Measurements from ENCODE around the gene SF3B5.
A peak's percentile ranks its signal among the peaks of the same experiment; 100 is the strongest.

SF3B5 gene

DNA sequence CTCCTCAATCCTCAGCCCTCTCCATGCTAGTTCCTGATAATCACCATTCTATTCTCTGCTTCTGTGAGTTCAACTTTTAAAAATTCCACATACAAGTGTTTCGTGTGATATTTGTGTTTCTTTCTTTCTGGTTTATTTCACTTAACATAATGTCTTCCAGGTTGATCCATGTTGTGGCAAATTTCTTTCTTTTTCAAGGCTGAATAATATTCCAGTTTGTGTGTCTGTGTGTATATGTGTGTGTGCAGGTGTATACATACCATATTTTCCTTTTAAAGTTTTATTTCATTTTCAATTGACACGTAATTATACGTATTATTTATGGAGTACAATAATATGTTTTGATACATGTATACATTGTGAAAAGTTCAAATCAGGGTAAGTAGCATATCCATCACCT lies 19.8 kb upstream of the SF3B5 start:
- TF ChIP-seq, protein P1, sequence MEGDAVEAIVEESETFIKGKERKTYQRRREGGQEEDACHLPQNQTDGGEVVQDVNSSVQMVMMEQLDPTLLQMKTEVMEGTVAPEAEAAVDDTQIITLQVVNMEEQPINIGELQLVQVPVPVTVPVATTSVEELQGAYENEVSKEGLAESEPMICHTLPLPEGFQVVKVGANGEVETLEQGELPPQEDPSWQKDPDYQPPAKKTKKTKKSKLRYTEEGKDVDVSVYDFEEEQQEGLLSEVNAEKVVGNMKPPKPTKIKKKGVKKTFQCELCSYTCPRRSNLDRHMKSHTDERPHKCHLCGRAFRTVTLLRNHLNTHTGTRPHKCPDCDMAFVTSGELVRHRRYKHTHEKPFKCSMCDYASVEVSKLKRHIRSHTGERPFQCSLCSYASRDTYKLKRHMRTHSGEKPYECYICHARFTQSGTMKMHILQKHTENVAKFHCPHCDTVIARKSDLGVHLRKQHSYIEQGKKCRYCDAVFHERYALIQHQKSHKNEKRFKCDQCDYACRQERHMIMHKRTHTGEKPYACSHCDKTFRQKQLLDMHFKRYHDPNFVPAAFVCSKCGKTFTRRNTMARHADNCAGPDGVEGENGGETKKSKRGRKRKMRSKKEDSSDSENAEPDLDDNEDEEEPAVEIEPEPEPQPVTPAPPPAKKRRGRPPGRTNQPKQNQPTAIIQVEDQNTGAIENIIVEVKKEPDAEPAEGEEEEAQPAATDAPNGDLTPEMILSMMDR (conservative IDR thresholded peaks at IDR 0.05; ENCODE audit: low read depth) = no peak
- DNase-seq (ENCODE audit: low spot score) = no peak
- CTCF ChIA-PET = interaction anchor here (1.0 to 1.1 kb wide), 2 partner anchors 104 to 367 kb away, joined by 3 read pairs; no protein-coding TSS in a partner anchor
- no peak overlapping the region for H3K27ac ChIP-seq
- POLR2A ChIA-PET (ENCODE audit: low non-redundant PET) = no interaction called here

DNA sequence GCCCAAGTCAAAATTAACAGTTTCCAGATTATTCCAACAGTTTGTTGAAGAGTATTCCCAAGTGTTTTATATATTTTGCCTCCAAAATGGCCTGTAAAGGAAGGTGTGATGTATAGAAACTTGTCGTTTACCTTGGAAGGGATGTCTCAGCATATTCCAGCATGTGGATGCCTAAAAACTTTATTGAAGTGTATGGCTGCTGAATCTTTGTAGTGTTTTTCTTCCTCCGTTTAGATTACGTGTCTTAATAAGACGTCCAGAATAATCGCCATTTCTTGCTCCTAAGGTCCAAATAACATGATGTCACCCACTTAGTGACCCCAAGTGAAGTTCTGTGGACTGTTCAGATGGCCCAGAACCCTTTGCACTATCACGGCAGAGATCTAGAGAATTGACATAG lies 18.0 kb upstream of the SF3B5 start:
- ChIA-PET POLR2A (ENCODE audit: low non-redundant PET) (no interaction called here), CTCF (no interaction called here)
- no peak overlapping the region for H3K27ac ChIP-seq
- no peak for DNase-seq (ENCODE audit: low spot score)
- TF ChIP-seq, protein P1 (conservative IDR thresholded peaks at IDR 0.05; ENCODE audit: low read depth) = no peak

DNA sequence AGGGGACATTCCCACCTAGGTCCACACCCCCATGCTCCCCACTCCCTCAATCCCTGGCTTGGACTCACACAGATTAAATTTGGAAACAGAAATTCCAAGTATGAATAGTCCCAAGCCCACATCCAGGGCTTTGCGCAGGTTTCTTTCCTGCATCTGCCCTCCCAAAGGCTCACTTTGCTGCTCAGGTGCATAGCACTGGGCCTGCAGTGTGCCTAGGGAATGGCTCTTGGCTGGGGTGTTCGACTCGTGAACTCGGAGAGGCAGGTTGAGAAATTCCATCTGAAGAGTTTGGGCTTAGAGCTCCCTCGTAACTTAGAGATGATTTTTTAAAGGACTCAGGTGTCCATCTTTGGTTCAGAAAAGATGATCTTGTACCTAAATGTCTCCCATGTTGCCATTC lies 14.8 kb upstream of the SF3B5 start:
- no peak overlapping the region for H3K27ac ChIP-seq
- DNase-seq (ENCODE audit: low spot score) = no peak
- POLR2A ChIA-PET (ENCODE audit: low non-redundant PET) = no interaction called here
- TF ChIP-seq, protein P1 (conservative IDR thresholded peaks at IDR 0.05; ENCODE audit: low read depth) = no peak
- CTCF ChIA-PET = no interaction called here

DNA sequence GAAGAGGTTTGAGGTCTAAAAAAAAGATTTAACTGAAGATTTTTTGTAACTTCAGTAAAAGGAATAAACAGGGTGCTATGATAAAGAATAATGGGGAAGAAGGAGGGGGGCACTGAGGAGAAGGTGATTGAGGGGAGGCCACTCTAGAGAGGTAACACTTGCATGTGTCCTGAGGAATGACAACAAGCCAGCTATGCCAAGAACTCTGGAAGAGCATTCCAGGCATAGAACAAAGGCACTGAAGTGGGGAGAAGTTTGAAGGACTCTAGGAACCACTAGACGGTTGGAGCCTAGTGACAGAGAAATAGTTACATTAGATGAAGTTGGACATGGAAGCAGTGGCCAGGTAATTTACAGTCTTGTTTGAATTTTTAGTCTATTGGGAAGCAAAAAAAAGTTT lies 10.8 kb upstream of the SF3B5 start:
- ChIA-PET CTCF (no interaction called here), POLR2A (ENCODE audit: low non-redundant PET) (no interaction called here)
- DNase-seq (ENCODE audit: low spot score) = no peak
- no peak overlapping the region for H3K27ac ChIP-seq
- TF ChIP-seq, protein P1 (conservative IDR thresholded peaks at IDR 0.05; ENCODE audit: low read depth) = no peak

DNA sequence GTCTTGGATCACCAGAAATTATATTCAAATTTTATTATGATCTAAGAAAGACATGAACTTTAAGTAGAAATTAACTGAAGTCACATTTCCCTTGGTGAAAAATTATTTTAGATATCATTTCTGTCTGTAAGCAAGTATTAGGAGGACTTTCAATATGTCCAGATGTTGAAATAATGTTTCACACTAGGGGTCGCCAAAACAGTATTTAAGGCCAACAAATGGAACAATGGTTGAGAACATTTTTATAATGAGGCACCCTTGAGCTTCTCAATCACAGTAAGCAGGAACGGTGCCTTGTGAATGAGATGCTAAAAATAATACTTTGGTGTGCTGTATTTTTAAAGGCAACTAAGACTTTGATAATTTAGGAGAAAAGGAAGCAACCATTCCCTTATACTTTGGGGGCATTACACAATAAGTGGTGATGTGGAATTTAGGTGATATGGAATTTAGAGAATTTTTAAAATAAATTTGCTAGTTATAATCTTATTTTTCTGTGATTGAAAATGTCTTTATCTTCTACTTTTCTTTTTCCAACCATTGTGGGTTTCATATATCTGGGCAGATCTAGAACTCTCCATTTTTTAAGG lies 9.6 kb upstream of the SF3B5 start:
- ChIA-PET CTCF (interaction anchor here (0.6 to 1.0 kb wide), 3 partner anchors 18 to 377 kb away, joined by 3 to 5 read pairs (median 3); no protein-coding TSS in a partner anchor), POLR2A (ENCODE audit: low non-redundant PET) (no interaction called here)
- TF ChIP-seq, protein P1 (conservative IDR thresholded peaks at IDR 0.05; ENCODE audit: low read depth) = peak; percentile 77
- DNase-seq (ENCODE audit: low spot score) = peak; percentile 67
- no peak overlapping the region for H3K27ac ChIP-seq

DNA sequence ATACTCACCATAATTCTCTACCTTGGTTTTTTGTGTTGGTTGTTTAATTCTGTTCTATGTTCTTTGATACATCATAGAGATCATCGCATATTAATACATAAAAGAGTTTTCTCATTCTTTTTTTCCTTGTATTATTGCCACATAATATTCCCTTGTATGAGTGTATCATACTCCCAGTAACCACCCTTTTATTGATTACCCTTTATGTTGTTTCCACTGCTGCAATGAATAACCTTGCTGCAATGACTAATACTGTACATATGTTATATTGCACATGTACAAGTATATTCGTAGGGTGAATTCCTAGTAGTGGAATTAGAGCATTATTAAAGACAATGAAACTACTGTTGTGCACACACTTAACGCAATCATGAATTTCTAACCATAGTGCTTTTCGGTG lies 9.1 kb upstream of the SF3B5 start:
- no peak for DNase-seq (ENCODE audit: low spot score)
- H3K27ac ChIP-seq = no peak overlapping the region
- POLR2A ChIA-PET (ENCODE audit: low non-redundant PET) = no interaction called here
- TF ChIP-seq, protein P1 (conservative IDR thresholded peaks at IDR 0.05; ENCODE audit: low read depth) = no peak
- CTCF ChIA-PET = interaction anchor here (1.0 kb wide), 1 partner anchor 19 kb away, joined by 5 read pairs; no protein-coding TSS in a partner anchor
